ENCODE measurements around the gene ALDOC.

Gene ALDOC

DNA sequence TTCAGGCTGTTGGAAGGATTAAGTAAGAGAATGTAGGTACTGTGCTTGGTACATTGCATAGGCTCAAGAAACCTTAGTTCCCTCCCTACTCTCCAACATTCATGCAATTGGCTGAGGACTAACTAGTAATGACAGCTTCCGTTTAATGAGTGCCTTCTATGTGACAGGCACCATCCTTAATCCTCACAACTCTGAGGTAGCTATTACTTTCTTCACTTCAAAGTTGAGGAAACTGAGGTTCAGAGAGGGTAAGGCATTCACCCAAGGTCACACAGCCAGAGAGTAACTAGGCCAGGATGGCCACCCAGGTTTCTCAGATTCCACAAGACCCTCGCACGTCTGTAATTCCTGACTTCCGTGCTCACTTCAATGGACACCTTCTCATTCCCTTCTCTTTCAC, 46.4 kb downstream of the ALDOC start:
- DNase-seq, result no peak

DNA sequence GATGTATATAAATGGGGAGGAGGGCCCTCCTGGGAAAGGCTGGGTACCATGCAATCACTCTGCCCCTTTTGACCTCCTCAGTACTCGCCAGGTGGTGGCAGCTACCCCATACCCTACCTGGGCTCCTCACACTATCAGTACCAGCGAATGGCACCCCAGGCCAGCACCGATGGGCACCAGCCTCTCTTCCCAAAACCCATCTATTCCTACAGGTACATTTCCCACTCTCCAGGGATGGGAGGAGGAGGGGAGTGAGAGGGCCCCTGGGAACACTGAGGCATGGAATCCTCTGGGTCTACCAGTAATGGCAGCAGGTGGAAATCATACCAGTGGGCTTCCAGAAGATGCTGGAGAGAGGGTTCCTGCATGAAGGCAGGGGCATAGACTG, 47.7 kb downstream of the ALDOC start:
- DNase-seq, result no peak

- no peak for DNase-seq
Measured at GRCh38 chr17:28528327-28529012, 48.2 kb downstream of the ALDOC start.

DNA sequence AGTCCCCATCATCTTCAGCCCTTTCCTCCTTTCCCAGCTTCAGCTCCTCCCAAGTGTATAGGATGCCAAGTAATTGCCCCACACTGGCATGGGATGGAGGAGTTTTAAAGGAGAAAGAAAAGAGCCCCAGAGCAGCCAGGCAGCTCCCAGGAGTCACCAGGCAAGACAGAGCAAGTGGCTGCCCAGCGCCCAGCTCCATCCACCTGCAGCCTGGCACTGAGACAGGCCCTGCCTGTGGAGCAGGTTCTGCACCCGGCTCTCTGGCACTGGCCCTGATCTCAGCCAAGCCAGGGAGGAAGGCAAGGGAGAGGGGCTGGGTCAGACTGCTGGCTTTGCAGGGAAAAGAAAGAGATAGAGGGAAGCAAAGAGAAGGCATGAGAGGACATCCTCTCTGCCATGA, 48.8 kb downstream of the ALDOC start:
- no peak for DNase-seq

DNA sequence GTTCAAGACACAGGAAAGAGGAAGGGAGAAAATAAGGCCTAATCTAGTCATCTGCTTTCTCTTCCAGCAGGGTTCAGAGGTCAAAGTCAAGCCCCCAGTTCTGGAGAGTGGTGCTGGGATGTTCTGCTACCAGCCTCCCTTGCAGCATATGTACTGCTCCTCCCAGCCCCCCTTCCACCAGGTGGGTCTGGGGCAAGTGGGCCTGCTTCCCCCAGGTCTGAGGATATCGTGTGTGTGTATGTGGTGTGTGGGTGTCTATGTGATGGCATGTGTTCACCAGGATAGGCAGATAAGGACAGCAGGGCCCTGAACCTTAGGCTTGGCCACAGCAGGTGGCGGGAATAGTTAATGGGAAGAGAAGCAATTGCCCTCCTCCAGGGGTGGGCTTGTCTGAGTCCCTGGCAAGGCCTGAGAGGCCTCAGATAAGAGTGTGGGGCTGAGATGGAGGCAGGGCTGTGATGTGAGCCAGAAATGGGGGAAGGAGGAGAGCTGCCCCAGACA, 49.5 kb downstream of the ALDOC start:
- no peak for DNase-seq

GRCh38 chr17:28526381-28526780, 50.3 kb downstream of the ALDOC start:
- DNase-seq, result no peak

DNA sequence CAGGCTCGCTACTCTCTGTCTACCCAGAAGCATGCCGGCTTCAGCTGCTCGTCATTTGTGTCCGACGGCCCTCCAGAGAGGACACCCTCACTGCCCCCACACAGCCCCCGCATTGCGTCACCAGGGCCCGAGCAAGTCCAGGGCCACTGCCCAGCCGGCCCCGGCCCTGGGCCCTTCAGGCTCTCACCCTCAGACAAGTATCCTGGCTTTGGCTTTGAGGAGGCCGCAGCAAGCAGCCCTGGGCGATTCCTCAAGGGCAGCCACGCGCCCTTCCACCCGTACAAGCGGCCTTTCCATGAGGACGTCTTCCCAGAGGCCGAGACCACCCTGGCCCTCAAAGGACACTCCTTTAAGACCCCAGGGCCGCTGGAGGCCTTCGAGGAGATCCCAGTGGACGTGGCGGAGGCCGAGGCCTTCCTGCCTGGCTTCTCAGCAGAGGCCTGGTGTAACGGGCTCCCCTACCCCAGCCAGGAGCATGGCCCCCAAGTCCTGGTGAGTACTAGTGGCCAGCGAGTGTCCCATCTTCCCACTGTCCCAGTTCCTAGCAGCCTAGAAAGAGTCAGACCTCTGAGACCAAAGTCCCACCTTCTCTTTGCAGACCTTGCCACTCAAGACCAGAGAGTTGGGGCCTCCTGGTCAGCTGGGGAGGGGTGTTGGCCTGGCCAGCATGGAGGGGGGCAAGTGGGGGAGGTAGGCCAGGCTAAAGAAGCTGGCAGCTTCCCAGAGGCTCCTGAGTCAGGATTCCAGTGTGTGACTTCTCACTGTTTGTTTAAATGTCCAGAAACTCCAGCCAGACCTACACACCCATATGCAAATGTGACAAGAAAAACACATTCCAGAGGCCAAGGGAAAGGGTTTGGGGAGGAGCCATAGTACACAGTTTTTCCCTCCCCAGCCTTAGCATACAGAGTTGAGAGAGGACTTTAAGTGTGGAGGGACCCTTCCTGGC, 51.9 kb downstream of the ALDOC start:
- DNase-seq, result no peak

GRCh38 chr17:28523876-28524275, 52.8 kb downstream of the ALDOC start:
- no peak for DNase-seq

DNA sequence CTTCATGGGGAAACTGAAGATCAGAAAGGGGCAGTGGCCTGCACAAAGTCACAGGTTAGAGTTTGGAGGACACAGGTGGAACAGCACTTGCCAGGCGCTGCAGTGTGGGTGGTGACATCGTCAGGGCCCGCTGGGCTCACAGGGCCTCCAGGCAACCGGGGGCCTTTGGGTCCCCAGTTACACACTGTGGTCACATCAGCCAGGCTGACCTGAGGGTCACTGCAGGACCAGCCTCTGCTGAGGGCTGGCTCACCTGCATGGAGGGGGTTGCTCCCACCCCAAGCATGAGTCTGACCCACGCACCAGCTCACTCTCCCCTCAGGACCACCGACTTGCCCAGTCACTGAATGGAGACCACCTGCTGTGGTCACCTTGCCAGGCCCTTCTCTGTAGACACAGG, 53.5 kb downstream of the ALDOC start:
- no peak for DNase-seq
